Retinal pigment epithelial cell (primary cell): Measurements from ENCODE around the gene GNG7.
"Not testable (repeated sequence)": the region's sequence is repeated elsewhere in the genome, so short reads cannot be mapped to it uniquely, and the experiment has no call there.

ENCODE experiments used
- DNase-seq: peaks from one replicate; pipeline ENCODE4 v3.0.0-alpha.2; 2010; ENCODE audit warnings: low read depth
- H3K4me3 ChIP-seq: 2 replicates; pipeline ENCODE4 v1.5.1; 2011; ENCODE audit warnings: mild to moderate bottlenecking, low read length, control low read depth, moderate library complexity
- TF ChIP-seq, protein P1 (sequence below): conservative IDR thresholded peaks from 2 replicates; pipeline ENCODE4 v1.5.1; 2011; ENCODE audit warnings: low read depth, low read length, control low read depth, inconsistent platforms

Gene GNG7

GRCh38 chr19:2683430-2684003 is 19.0 kb downstream of the GNG7 start:
- TF ChIP-seq, protein P1, sequence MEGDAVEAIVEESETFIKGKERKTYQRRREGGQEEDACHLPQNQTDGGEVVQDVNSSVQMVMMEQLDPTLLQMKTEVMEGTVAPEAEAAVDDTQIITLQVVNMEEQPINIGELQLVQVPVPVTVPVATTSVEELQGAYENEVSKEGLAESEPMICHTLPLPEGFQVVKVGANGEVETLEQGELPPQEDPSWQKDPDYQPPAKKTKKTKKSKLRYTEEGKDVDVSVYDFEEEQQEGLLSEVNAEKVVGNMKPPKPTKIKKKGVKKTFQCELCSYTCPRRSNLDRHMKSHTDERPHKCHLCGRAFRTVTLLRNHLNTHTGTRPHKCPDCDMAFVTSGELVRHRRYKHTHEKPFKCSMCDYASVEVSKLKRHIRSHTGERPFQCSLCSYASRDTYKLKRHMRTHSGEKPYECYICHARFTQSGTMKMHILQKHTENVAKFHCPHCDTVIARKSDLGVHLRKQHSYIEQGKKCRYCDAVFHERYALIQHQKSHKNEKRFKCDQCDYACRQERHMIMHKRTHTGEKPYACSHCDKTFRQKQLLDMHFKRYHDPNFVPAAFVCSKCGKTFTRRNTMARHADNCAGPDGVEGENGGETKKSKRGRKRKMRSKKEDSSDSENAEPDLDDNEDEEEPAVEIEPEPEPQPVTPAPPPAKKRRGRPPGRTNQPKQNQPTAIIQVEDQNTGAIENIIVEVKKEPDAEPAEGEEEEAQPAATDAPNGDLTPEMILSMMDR, result no peak
- H3K4me3 ChIP-seq, result no peak overlapping the region
- DNase-seq, result no peak

GRCh38 chr19:2680808-2681207 is 21.7 kb downstream of the GNG7 start:
- no peak overlapping the region for H3K4me3 ChIP-seq
- TF ChIP-seq, protein P1, result no peak
- DNase-seq, result no peak

DNA sequence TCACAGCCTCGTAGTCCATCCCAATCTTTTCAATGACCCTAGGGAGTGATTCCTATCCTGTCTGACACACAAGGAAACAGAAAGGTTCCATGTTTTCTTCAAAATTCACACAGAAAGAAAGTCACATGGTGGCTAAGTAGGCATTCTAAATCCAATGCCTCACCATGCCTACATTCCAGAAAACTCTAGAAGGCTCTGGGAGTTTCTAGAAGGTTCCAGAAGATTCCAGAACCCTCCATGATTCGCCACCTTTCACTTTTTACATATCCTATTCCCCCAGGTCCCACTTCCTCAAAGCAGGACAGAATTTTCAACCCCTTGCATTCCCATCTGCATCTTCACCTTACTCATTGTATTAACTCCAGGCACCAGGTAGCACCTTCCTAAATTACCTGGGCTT is 23.1 kb downstream of the GNG7 start:
- DNase-seq, result no peak
- no peak overlapping the region for H3K4me3 ChIP-seq
- TF ChIP-seq, protein P1, result no peak

DNA sequence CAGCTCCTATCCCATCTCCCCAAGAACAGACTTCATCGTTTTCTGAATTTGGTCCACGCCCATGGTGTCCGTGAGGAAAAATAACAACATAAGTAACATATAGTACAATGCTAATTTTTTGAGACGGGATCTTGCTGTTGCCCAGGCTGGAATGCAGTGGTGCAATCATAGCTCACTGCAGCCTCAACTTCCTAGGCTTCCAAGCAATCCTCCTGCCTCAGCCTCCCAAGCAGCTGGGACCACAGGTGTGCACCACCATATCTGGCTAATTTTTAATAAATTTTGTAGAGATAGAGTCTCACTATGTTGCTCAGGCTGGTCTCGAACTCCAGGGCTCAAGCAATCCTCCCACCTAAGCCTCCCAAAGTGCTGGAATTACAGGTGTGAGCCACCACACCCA is 23.5 kb downstream of the GNG7 start:
- not testable (repeated sequence) for DNase-seq

DNA sequence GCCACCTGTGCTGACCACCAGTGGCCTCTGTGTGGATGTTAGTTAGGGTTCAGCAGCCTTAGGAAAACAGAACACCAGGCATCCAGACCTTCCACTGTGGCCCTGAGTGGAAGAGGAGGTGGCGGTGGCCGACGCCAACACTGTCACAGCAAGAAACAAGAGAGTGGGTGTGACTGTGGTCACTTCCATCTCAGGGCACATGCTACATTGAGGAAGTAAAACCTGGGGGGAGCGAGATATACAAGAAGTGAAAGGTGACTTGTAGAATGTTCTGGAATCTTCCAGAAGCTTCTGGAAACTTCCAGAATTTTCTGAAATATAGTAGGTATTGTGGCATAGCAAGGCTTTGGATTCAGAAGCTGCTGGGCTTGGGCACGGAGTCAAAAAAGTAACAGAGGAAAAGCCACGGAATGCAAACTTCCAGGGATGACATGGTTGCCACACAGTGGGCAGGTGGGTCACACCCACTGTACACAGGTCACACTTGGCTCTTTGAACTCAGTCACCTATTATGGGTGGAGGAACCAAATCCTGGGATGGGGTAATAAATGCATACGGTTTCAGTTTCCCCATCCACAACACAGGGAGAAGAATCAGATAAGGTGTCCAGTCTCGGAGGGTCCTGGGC is 24.3 kb downstream of the GNG7 start:
- TF ChIP-seq, protein P1, result no peak
- no peak for DNase-seq
- H3K4me3 ChIP-seq, result no peak overlapping the region

More for the DNA sequence above, 23.5 kb downstream of the GNG7 start:
- not testable (repeated sequence) for H3K4me3 ChIP-seq

DNA sequence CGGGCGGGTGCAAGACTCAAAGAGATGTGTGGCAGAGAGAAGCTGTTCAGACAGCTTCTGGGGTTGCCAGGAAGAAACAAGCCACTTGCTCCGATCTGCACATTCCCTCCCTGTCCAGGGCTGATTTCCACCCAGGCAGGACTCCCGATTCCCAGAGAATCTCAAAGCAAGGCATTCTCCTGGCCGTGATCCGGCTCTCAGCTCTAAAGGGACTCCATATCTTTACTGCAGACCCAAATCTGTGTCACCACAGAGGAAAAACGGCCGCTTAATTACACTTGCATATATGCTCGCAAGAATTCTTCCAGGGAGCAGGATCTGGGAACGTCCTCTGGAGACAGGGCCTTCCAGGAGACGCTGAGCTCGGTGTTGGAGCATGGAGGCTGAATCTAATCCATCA is 25.7 kb downstream of the GNG7 start:
- no peak for DNase-seq
- TF ChIP-seq, protein P1, result no peak
- no peak overlapping the region for H3K4me3 ChIP-seq

GRCh38 chr19:2675892-2676291 is 26.6 kb downstream of the GNG7 start:
- H3K4me3 ChIP-seq, result no peak overlapping the region
- DNase-seq, result no peak
- TF ChIP-seq, protein P1, result no peak
